GM21737 (cell line): ENCODE data around the gene RAB11FIP5.

Source experiments
- ATAC-seq: cut with Tn5 transposase; IDR thresholded peaks from one replicate; pipeline ENCODE4 v1.9.1; 2021; ENCODE audit warnings: mild to moderate bottlenecking, moderate library complexity; ENCODE audit not compliant: unreplicated experiment

RAB11FIP5 gene

GRCh38 chr2:73035899-73036711 lies 76.6 kb downstream of the RAB11FIP5 start:
- no peak for ATAC-seq

GRCh38 chr2:73034661-73035375 lies 77.9 kb downstream of the RAB11FIP5 start:
- ATAC-seq: no peak

GRCh38 chr2:73033766-73034381 lies 78.9 kb downstream of the RAB11FIP5 start:
- no peak for ATAC-seq

- no peak for ATAC-seq
These were observed 79.5 kb downstream of the RAB11FIP5 start for GRCh38 chr2:73033142-73033765.

- no peak for ATAC-seq
These were observed 80.0 kb downstream of the RAB11FIP5 start for GRCh38 chr2:73032702-73033097.

- no peak for ATAC-seq
These were observed 80.7 kb downstream of the RAB11FIP5 start for GRCh38 chr2:73031725-73032701.

GRCh38 chr2:73031095-73031678 lies 81.6 kb downstream of the RAB11FIP5 start:
- ATAC-seq: no peak

GRCh38 chr2:73028841-73029240 lies 83.9 kb downstream of the RAB11FIP5 start:
- no peak for ATAC-seq

GRCh38 chr2:73027340-73027739 lies 85.4 kb downstream of the RAB11FIP5 start:
- ATAC-seq: no peak

GRCh38 chr2:73023497-73023896 lies 89.3 kb downstream of the RAB11FIP5 start:
- no peak for ATAC-seq
